Fibroblast of skin of left quadriceps (primary cell): Measurements from ENCODE around the gene COL4A6.

Source experiments
- DNase-seq, 2 experiments: peaks; one replicate each; pipeline ENCODE4 v3.0.0-alpha.2; 2013; ENCODE audit warnings: low read depth in 2 of 2

Gene COL4A6

DNA sequence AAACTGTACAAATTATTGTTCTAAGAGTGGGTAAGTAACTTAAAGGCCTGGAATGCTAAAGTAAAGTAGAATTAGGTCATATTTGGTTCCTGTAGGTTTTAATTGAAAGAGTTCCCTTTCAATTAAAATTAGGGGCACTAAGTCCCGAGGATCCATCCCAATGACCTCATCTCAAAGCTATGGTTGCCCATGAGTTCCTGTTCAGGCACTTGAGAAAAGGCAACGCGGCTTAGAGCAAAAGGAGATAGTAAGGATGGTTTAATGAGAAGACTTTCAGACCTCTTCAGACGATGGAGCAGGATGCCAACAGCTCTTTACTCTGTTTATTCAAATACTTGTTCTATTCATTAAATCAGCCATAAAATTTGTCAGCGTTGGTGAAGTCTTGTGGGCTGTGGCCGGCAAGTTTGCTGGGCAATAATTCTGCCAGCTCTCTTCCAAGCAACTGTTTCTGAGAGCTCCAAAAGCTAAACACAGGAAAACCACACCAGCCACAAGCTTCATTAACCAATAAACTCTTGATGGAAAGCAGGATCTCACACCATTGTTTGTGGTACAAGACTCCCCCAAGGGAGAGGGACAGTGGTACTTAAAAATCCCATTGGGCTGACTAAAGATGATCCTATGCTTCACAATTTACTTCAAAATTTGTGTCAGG is 167.4 kb downstream of the COL4A6 start:
- peak; percentile 23 to 28 for DNase-seq

DNA sequence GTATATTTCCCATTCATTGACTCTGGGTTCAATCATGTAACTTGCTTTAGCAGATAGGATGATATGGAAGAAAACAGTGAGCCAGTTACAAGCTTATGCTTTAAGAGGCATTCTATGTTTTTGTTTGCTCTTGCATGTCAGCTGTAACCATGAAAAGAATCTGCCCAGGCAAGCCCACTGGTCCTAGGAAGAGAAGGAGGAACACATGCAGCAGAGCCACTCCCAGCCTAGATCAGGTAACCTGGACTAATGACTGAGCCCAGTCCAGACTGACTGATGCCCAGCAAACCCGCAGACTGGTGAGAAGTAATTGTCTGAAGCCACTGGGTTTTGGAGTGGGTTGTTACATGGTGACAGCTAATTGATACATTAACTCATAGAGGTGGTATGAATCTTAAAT is 167.9 kb downstream of the COL4A6 start:
- no peak for DNase-seq

GRCh38 chrX:108268434-108269080 is 169.7 kb downstream of the COL4A6 start:
- no peak for DNase-seq

GRCh38 chrX:108267557-108267956 is 170.7 kb downstream of the COL4A6 start:
- DNase-seq, result no peak

DNA sequence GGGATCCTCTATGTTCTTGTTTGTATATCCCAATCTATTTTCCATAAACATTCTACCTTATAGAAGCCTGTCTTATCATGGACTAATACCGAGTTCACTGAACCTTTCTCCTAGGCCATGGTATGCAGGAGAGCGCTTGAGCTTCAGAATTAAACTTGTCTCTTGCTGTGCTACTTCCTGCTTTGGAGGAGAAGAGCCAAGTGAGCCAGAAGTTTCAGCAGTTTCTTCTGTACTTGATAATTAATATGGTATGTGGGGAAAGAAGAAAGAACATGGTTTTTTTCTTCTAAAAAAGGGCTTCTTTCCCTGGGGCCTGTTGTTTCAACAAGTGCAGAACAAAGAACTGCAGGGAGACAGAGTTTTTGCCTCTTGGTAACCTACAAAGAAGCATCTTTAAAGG is 173.8 kb downstream of the COL4A6 start:
- DNase-seq, result no peak

DNA sequence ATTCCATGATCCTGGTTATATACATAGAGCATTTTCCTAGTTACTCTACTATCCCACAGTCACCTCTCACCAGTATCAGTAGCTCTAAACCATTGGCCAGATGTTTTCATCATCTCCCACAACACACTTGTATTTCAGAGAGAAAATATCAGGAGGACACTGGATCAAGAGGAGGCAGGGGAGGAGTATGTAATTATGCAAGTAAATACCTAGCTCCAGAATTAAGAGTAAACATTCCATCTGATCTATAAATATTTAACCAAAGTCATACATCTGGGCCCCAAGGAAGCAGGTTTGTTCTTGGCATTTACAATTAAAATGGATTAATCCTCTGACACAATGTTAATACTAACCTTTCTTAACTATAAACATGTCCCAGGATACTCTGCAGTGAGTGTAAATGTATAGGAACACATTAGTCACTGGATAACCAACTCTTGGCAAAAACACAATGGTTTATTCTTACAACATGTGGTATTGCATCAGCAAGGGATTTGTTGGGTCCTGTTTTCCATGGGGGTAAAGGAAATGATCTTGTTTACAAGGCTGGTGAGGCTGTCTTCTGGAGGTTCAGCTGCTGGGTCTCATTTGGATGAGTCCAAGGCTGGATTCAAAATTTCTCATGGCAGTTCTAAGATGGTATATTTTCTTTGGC is 176.5 kb downstream of the COL4A6 start:
- peak; percentile 7 to 9 for DNase-seq

GRCh38 chrX:108257556-108257955 is 180.7 kb downstream of the COL4A6 start:
- DNase-seq, result no peak

DNA sequence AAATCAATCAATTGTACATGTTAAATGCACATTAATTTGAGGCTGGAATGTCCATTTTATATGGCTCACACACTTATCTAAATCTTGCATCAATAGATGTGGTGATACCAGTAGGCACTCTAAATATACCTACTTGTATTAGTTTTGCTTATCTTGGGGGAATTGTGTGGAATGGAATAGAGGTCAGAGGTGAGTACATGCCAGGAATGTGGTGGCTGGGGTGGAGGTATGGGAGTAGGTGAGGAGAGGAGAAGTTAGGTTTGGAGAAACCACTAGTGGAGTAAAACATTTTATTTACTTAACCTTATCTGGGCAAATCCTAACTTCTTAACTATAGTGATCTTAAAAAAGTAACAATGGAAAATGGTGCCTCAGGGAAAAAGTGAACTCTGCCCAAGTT is 183.6 kb downstream of the COL4A6 start:
- DNase-seq, result no peak

- DNase-seq, result no peak
Observed at GRCh38 chrX:108250654-108251579, 187.3 kb downstream of the COL4A6 start.

- DNase-seq, result no peak
Observed at GRCh38 chrX:108246304-108246954, 191.8 kb downstream of the COL4A6 start.

DNA sequence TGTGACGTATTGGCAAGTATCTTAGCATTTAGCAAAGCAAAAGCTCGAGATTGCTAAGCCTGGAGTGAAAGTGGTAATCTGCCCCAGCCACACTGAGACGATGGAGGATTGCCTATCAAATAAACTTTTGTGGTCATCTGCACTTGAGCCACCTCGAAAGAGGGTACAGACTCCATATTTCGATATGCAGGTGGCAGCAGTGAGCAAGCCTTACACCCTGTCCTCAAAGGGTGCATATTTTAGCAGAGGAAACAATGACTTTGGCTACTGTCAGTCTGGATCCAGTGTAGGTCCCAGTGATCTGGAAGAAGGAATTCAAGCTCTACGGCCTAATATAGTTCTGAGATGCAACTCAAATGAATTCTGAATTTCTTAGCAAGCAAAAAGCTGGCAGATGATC is 192.8 kb downstream of the COL4A6 start:
- no peak for DNase-seq

- DNase-seq, result no peak
Observed at GRCh38 chrX:108235986-108236385, 202.2 kb downstream of the COL4A6 start.

DNA sequence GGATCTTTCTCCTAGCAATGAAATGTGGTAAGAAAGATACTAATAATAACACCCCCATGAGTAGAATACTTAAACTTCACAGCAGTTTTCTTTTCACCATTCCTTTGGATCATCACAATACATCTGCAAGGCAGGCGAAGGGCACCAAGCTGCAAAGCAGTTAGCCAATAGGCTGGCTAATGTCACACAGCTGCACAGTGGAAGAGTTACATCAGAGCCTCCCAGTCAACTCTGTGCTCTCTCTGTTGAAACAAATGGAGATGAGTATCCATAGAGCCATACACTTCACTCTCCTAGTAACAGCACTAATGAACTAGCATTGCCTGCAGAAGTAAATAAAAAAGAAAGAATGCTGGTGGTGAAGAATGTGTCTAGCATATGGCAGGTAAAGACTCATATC is 207.6 kb downstream of the COL4A6 start:
- no peak for DNase-seq

- peak in 1 of 2 experiments; percentile 4 for DNase-seq
Observed at GRCh38 chrX:108224727-108225621, 213.2 kb downstream of the COL4A6 start.

GRCh38 chrX:108224218-108224617 is 214.0 kb downstream of the COL4A6 start:
- DNase-seq, result no peak

DNA sequence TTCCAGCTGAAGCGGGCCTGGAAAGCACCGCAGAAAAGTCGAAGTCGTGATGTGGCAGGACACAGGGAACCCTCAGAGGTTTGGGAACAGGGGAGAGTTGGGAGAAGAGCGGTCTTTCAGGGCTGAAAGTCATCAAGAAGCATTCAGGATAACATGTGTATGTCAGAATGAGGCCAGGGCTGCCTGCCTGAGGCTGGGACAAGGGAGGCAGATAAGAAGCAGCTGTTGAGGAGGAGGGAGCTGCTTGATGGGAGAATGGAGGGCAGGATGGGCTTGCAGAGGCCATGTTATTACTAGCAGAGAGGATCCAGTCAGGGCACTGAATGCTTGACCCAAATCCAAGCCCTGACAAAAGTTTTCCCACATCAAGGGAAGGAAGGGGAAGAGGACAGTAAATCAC is 214.6 kb downstream of the COL4A6 start:
- DNase-seq, result no peak

DNA sequence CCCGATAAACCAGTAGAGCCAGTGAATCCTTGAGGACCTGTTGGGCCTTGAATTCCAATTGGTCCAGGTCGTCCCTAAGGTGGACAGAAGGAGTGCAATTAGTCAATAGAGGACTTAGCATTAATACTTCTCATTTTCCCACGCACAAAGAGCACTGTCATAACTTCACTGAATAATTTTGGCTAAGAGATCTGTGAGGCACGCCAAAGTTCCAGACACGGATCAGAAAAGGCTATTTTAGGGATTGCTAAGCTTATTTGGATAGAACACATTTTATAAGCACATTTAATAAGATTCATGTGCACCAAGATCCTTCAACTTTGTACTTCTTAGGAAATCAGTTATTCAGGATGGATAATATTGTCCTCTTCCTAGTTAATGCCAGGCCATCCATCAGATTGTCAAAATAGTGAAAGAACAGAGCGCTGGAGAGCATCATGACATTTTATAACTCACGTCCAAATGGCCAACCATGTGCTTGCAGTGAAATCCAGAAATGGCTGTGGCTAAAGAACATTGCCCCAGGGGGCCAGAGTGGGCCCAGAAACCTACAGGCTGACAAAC is 216.8 kb downstream of the COL4A6 start:
- no peak for DNase-seq

DNA sequence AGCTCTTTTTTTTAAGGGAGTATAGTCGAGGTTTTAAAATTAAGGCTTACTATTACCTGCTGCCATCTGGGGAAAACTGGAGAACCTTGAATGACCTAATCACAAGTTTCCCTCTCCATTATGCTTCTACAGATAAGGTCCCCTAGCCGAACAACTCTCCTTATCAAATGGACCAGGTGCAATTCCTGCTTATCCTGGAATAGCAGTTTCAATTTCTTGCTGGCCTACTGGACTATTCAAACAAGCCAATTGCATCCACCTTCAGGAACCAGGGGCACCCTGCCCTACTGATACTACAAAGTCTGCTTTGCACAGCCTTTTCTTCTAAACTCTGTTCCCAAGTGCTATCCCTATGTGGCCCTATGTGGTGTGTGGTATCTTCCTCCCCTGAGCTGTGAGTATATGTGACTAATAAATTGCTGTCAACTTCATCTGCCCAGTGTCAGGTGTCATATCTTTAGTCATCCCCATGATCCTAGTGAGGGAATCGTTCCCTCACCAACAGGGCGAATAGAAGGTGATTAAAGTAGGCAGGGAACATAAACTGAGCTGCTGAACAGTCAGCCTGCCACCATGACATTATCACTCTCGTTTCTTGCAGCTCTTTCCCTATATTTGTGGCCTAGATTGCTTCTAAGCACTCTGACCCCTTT is 218.1 kb downstream of the COL4A6 start:
- no peak for DNase-seq

- no peak for DNase-seq
Observed at GRCh38 chrX:108217876-108218275, 220.3 kb downstream of the COL4A6 start.
